NCI-H1092 treated with DMSO at 0.1 percent for 48 hours (cell line): ENCODE results near the gene SCTR.

Source experiments
- DNase-seq: peaks from one replicate; lab custom pipeline; 2025; lab: John Stamatoyannopoulos, UW

Gene SCTR

DNA sequence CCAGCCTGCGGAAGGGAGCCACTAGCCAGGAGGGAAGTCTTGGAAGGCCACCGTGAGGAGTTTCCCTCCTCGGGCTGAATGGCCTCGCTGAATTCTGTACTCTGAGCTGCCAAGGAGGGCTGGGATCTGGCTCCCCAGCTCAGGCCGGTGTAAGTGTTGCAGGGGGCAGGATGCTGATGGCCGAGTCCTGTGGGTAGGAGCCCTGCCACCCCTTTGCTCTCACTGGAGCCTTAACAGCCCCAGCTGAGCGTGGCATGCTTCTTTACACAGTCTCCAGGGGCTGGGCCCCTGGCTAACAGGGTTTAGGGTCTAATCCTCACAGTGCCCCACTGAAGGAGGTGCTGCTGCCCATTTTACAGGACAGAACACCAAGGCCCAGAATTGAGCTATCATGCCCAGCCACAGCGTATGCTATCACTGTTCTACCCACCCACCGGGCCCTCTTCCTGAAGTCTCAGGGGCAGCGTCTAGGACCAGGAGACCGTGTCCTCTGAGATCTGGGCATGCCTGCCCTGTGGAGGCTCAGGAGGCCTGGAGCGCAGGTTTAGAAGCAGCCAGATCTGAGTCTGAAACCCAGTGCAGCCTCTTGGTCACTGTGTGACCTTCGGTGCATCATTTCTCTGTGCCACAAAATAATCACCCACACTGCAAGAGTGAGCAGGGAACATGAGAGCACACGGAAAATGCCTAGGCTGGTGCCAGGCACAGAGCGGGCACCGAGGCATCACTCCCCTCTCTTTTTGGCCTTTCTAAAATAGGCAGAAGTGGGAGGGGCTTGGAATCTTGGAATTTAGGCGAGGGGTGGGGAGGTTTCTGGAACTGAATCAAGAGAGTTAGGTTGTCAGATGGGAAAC lies 49.7 kb downstream of the SCTR start:
- DNase-seq, result no peak

DNA sequence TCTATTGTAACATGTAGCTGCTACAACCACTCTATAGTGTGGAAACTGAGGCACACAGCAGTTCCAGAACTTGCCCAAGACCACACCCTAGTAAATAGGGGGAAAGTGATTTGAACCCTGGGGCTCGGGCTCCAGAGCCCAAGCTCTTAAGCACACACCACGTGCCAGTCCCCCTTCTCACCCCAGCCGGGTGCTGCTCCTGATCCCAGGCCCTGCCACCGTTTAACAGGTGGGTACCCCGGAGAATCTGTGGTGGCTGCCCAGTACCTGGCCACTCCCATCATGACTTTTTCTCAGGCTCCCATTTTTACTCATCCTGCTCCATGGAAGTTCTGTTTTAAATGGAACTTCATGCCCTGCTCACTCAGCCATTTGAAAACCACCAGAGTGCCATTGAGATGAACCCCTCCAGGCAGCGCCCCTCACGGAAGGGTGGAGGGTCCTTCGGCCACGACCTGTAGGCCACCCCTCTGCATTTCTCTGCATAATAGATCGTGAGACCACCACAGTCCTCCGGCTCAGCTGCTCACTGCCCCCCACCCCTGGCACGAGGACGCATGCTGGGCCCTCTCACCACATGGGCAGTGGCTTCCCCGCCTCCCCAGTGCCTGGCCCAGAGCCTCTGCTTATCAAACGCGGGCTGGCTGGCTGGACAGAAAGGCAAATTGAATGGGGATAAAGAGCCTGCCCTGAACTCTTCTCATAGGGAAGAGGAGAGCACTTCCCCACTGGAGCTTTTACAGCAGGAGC lies 50.5 kb downstream of the SCTR start:
- no peak for DNase-seq

DNA sequence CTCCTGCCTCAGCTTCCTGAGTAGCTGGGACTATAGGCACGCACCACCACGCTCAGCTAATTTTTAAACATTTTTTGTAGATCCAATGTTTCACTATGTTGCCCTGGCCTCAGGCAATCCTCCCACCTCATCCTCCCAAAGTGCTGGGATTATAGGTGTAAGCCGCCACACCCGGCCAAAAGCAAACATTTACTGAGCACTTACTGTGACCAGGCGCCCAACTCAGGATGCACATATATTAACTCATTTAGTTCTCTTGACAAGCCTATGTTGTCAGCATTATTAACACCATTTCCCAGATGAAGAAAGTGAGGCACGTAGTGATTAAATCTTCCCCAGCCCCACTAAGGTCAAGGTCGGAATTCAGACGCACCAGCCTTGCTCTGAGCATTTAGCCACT lies 51.5 kb downstream of the SCTR start:
- no peak for DNase-seq

DNA sequence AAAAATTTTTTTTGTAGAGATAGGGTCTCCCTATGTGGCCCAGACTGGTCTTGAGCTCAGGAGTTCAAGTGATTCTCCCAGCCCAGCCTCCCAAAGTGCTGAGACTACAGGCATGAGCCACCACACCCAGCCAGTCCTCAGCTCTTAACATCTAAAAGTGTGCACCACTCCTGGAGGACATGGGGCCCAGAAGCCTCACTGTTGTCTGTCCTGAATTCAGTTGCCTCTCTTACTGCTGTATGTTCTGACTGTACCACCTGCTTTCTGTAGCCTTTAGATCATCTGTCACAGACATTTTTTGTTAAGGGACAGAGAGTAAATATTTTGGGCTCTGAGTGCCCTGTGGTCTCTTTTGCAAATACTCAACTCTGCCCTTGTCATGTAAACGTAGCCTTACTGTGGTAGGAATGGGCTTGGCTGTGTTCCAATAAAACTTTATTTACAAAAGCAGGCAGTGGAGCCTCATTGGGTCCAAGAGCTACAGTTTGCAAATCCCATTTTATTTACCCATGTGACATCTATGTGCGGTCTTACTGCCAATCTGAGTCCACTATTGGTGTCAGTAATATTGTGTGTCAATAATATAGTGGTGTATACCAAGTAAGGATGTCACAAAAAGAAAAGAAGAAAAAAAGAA lies 54.5 kb downstream of the SCTR start:
- peak; percentile 77 for DNase-seq

- no peak for DNase-seq
These were observed 55.2 kb downstream of the SCTR start for GRCh38 chr2:119469131-119469530.

GRCh38 chr2:119468154-119468955 lies 55.9 kb downstream of the SCTR start:
- no peak for DNase-seq

DNA sequence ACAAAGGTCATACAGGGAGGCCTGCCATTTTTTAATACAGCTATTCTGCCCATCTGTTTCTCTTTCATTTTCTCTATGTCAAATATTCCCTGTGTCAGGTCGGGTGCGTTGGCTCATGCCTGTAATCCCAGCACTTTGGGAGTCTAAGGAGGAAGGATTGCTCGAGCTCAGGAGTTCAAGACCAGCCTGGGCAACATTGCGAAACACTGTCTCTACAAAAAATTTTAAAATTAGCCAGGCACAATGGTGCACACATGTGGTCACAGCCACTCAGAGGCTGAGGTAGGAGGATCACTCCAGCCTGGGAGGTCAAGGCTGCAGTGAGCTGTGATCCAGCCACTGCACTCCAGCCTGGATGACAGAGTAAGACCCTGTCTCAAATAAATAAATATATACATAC lies 57.9 kb downstream of the SCTR start:
- no peak for DNase-seq

DNA sequence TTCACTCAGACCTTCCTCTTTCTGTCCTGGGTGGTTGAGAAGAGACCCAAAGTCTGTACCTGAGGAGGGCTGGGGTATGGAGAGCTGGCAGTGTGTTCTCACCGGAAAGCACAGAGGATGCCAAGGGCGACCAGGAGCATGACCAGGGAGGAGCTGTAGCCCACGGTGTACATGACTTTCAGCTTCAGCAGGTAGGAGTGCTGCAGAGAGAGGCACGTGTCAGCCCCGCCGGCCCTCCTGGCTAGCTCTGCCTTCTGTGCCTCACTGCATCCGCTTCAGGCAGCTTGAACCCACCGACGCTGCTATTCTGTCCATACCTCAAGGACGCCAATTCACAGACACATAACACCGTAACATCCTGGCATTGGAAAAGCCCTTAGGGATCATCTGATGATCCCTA lies 58.6 kb downstream of the SCTR start:
- DNase-seq, result no peak

- no peak for DNase-seq
These were observed 59.3 kb downstream of the SCTR start for GRCh38 chr2:119464981-119465380.

- DNase-seq, result no peak
These were observed 60.3 kb downstream of the SCTR start for GRCh38 chr2:119463990-119464389.

DNA sequence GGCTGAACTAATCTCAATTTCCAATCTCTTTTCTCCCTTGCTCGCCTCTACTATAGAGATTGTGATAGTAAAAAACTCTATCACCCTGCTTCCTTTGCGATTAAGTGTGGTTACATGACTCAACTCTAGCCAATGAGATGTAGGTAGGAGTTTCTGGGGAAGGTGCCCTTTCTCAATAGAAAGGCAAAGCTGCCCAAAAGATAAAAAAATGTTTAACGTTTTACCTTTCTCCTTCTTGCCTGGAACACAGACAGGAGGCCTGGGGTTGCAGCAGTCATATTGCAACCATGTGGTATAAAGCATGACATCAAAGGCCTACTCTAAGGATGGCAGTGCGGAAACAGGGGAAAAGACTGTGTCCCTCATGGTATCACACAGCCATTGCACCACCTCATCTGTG lies 61.1 kb downstream of the SCTR start:
- DNase-seq, result no peak

- DNase-seq, result no peak
These were observed 61.7 kb downstream of the SCTR start for GRCh38 chr2:119462574-119462973.

DNA sequence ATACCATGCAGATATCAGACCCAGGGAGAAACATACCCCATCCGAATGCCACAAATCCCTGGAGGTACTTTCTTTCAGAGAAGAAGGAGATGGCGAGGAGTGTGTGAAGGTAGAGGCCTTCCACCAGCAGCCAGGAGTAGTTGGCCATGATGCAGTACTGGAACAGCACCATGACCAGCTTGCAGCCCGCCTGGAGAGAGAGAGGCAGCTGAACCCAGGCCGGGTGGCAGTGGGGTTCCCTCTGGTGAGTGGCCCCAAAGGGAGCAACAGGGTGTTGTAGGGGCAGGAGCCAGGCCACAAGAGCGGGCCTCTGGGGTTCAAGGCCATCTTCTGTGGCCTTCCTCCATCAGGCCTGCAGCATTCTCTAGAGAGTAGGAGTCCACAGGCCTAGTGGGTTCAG lies 62.5 kb downstream of the SCTR start:
- no peak for DNase-seq

DNA sequence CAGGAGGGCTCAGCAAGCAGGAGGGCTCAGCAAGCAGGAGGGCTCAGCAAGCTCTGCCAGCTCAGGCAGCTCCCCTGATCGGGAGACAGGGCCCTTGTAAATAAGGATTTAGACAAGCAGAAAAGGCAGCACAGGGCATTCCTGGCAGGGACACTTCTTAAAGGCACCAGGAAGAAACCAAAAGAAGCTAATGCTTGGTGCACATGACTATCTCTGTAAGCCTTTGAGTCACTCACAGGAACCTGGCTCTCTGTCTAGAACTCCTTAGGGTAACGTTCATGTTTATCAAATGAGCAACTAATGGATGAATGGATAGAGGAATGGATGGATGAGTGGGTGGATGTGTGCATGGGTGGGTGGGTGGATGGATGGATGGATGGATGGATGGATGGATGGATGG lies 64.2 kb downstream of the SCTR start:
- no peak for DNase-seq

GRCh38 chr2:119455066-119455718 lies 69.1 kb downstream of the SCTR start:
- DNase-seq, result no peak

DNA sequence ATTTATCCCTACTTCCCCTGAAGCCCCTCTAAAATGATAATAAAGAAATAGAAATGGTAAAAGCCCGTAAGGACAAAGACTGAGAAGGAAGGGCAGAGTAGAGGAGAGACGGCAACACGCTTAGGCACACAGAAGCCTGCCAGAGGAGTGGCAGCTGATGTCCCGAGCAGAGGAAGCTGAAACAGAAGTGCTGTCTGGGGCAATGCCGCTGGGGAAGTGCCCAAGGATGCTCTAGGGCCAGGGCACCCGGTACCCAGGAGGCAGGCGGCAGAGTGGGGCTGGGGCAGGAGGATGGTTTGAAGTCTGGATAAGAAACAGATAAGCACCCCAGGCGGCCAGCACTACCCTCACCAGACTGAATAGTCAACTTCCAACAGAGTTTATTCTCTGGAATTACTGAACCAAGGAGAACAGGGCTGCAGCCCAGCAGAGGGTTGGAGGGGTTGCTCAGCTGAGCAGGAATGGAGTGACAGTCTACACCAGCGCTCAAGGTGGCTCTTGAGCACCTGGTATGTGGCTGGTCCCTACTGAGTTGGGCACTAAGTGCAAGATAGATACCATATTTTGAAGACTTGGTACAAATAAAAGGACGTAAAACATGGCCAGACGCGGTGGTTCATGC lies 70.2 kb downstream of the SCTR start:
- DNase-seq, result no peak

DNA sequence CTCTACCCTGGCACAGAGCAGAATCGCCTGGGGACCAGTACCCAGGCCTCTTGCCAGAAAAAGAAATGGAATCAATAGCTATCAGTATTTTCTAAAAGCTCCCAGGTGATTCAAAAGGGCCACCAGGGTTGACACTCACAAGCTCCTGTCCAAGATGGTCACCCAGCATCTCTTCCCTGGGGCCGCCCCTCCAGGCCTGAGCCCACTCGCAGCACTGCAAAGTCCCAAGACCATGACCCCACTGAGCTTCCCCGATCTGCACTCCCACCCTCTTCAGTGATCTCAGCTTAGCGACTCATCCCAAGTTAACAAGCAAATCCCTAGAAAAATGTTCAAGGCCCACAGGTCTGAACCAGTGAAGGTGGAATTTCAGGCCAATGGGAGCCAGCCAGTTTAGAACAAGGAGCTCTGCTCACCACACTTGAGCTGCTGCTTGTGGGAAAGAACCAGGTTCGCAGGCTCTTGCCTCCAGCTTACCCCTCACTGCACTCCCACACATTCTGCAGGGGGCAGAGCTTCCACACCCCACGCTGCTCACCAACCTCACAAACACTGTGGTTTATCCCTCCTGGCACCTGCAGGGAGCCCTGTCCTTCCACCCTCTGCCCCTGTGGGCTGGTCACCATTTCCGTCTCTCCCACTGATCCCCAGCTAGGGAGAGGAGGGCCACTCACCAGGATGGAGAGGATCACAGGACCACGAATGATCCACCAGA lies 72.8 kb downstream of the SCTR start:
- DNase-seq, result no peak

GRCh38 chr2:119449521-119449920 lies 74.8 kb downstream of the SCTR start:
- DNase-seq, result peak; percentile 69

GRCh38 chr2:119448427-119449141 lies 75.7 kb downstream of the SCTR start:
- no peak for DNase-seq

- DNase-seq, result no peak
These were observed 78.2 kb downstream of the SCTR start for GRCh38 chr2:119446037-119446436.
